GM12878 (cell line): Measurements from ENCODE around the gene CASP12. TPM values are rescaled to one million over a fixed set of nuclear protein-coding genes. Genes with fewer than 3 reads are reported as not detected.

Source experiments
- ATAC-seq: fragments of 200-7000 bp; cut with Tn5 transposase; 3 replicates; pipeline ENCODE4 v1.9.1; 2020; ENCODE audit warnings: mild to moderate bottlenecking, moderate library complexity
- BruUV-seq: library from RNA; stranded (reverse); fragments of 400-500 nt; replicated peaks from 2 replicates; lab custom pipeline; 2021; lab: Mats Ljungman, UMichigan
- CTCF ChIA-PET: fragments of 300-600 bp; sonication (Branson Sonifier 250); formaldehyde crosslinking; extraction: SDS; loops from one replicate; lab custom pipeline; 2021; ENCODE audit warnings: inconsistent platforms; lab: Yijun Ruan, JAX
- POLR2A ChIA-PET: fragments of 350-600 bp; formaldehyde crosslinking; extraction: SDS; loops from one replicate; lab custom pipeline; 2021; ENCODE audit warnings: inconsistent platforms; lab: Charles Lee
- RAD21 ChIA-PET: fragments of 300-600 bp; sonication (Branson Sonifier 250); formaldehyde crosslinking; loops from one replicate; lab custom pipeline; 2023; ENCODE audit warnings: antibody characterized with exemption; ENCODE audit not compliant: unreplicated experiment; lab: Charles Lee
- SMC1A ChIA-PET: fragments of 300-600 bp; sonication (Branson Sonifier 250); formaldehyde crosslinking; loops from one replicate; lab custom pipeline; 2023; ENCODE audit not compliant: unreplicated experiment, uncharacterized antibody; lab: Charles Lee
- DNase-seq: peaks from one replicate; pipeline ENCODE4 v3.0.0-alpha.2; 2011; ENCODE audit warnings: low read depth, low spot score
- FAIRE-seq: peaks from 3 replicates; lab custom pipeline; 2011; peaks lifted over from hg19 to GRCh38; lab: Jason Lieb, UNC
- H2AFZ ChIP-seq: 2 replicates; pipeline ENCODE4 v1.6.0; 2011; ENCODE audit warnings: low read depth, low read length, control low read depth; ENCODE audit not compliant: control insufficient read depth
- H3K27ac ChIP-seq: 2 replicates; pipeline ENCODE4 v1.5.1; 2011; ENCODE audit warnings: control low read depth; ENCODE audit not compliant: control insufficient read depth, insufficient read depth
- H3K27me3 ChIP-seq, 2 experiments: replicated peaks in 1 of 2; 2 replicates each; pipeline versions ENCODE4 v1.6.0 to v1.6.1; 2011; ENCODE audit warnings: low read length in 1 of 2; ENCODE audit not compliant: control insufficient read depth in 2 of 2, insufficient read depth in 2 of 2
- H3K36me3 ChIP-seq, 2 experiments: 2 replicates each; pipeline ENCODE4 v1.5.1; 2011; ENCODE audit warnings: low read length in 1 of 2; ENCODE audit not compliant: control insufficient read depth in 2 of 2, insufficient read depth in 2 of 2
- H3K4me1 ChIP-seq: 2 replicates; pipeline ENCODE4 v1.6.1; 2011; ENCODE audit warnings: mild to moderate bottlenecking, low read length, moderate library complexity, mixed read lengths; ENCODE audit not compliant: control insufficient read depth, insufficient read depth
- H3K4me2 ChIP-seq: 2 replicates; pipeline ENCODE4 v1.6.0; 2011; ENCODE audit warnings: control low read depth; ENCODE audit not compliant: control insufficient read depth, insufficient read depth
- H3K4me3 ChIP-seq: fragments of 200-600 bp; sonication (generic); 2 replicates; pipeline ENCODE4 v1.5.1; 2016
- H3K79me2 ChIP-seq: 2 replicates; pipeline ENCODE4 v1.6.0; 2011; ENCODE audit warnings: low read length; ENCODE audit not compliant: control insufficient read depth, insufficient read depth
- H3K9ac ChIP-seq: 2 replicates; pipeline ENCODE4 v1.8.0; 2011; ENCODE audit warnings: low read length, control low read depth, mixed read lengths; ENCODE audit not compliant: control insufficient read depth, insufficient read depth
- H3K9me3 ChIP-seq: replicated peaks from 3 replicates; pipeline ENCODE4 v1.5.1; 2011; ENCODE audit warnings: mild to moderate bottlenecking, low read length; ENCODE audit not compliant: control insufficient read depth, insufficient read depth
- H4K20me1 ChIP-seq: 2 replicates; pipeline ENCODE4 v1.6.0; 2011; ENCODE audit not compliant: control insufficient read depth, insufficient read depth
- CUX1 ChIP-seq: IDR thresholded peaks from 2 replicates; pipeline ENCODE4 v1.6.1; 2012; ENCODE audit warnings: improper control_type of control experiment, low read depth, low read length; ENCODE audit not compliant: insufficient replicate concordance
- FOXK2 ChIP-seq: fragments of 450-650 bp; IDR thresholded peaks from 2 replicates; pipeline ENCODE4 v1.6.1; 2017; ENCODE audit warnings: mild to moderate bottlenecking, moderate library complexity
- JUNB ChIP-seq: IDR thresholded peaks from 2 replicates; pipeline ENCODE4 v1.6.1; 2016; ENCODE audit warnings: antibody characterized with exemption, mild to moderate bottlenecking
- MTA3 ChIP-seq: IDR thresholded peaks from 2 replicates; pipeline ENCODE4 v1.6.1; 2012; ENCODE audit warnings: low read length, inconsistent platforms, borderline replicate concordance
- MYC ChIP-seq: IDR thresholded peaks from 2 replicates; pipeline ENCODE4 v1.6.1; 2011; ENCODE audit warnings: mild to moderate bottlenecking, low read length, moderate library complexity, inconsistent platforms; ENCODE audit not compliant: insufficient read depth, insufficient replicate concordance, insufficient read length, severe bottlenecking
- NFYB ChIP-seq: IDR thresholded peaks from 2 replicates; pipeline ENCODE4 v1.6.1; 2011; ENCODE audit warnings: low read depth, mild to moderate bottlenecking, low read length, improper control_type of control experiment, moderate library complexity; ENCODE audit not compliant: insufficient read depth
- REST ChIP-seq: IDR thresholded peaks from 2 replicates; pipeline ENCODE4 v1.6.1; 2012; ENCODE audit warnings: mild to moderate bottlenecking, low read depth, low read length
- SKIL ChIP-seq: fragments of 450-650 bp; IDR thresholded peaks from 2 replicates; pipeline ENCODE4 v1.6.1; 2017; ENCODE audit warnings: mild to moderate bottlenecking, low read depth, inconsistent platforms; ENCODE audit not compliant: poor library complexity, severe bottlenecking
- WGBS: methylation state at CpG from one replicate; pipeline ENCODE4 v1.1.6; 2016; ENCODE audit warnings: low lambda C conversion rate; ENCODE audit not compliant: insufficient replicate concordance, insufficient coverage; ENCODE audit errors: missing lambda C conversion rate; 5-methylcytosine and 5-hydroxymethylcytosine counted together
- in situ Hi-C: fragments of 300-500 bp; cut with MboI; formaldehyde crosslinking; loops from 9 replicates; pipeline ENCODE4 v1.14.3; 2018; ENCODE audit warnings: mixed read lengths
- intact Hi-C: fragments of 100-400 bp; cut with micrococcal nuclease; formaldehyde crosslinking; loops from one replicate; pipeline ENCODE4 v1.14.2; 2022; ENCODE audit not compliant: unreplicated experiment
- polyA plus RNA-seq, 11 experiments: library from polyadenylated mRNA; depleted of rRNA in 4 of 11; unstranded in 6 of 11; stranded (reverse) in 5 of 11; fragments of >200 nt; fragmentation: Nextera tagmentation in 4 of 11; fragmentation: Illumina TruSeq in 1 of 11; extraction: Ambion mirVana in 4 of 11; extraction: Trizol in 1 of 11; gene quantifications; 1 replicate in 1 of 11; 2 replicates in 10 of 11; pipeline versions ENCODE4 v1.2.1 to v1.2.3, GENCODE V29; 2011 to 2016; ENCODE audit warnings: inconsistent platforms in 2 of 11, missing spikeins in 2 of 11, low read depth in 1 of 11
- total RNA-seq, 4 experiments: library from RNA; depleted of rRNA in 3 of 4; stranded (reverse); fragments of >200 nt in 3 of 4; fragmentation: Illumina TruSeq in 1 of 4; extraction: Trizol in 1 of 4; gene quantifications; 2 replicates each; pipeline versions ENCODE4 v1.2.1 to v1.2.3, GENCODE V29; 2013 to 2021

The CASP12 gene
- total and polyA plus RNA-seq, 10 of the 15 experiments (the other 5 are each of a cell fraction or from before 2014, with no cell fraction given): 0.10 to 0.14 TPM; not detected in 8

GRCh38 chr11:104912102-104912501, 13.8 kb upstream of the CASP12 start (continued):
- TF ChIP-seq CUX1 (no peak), FOXK2 (no peak)

- Histone ChIP-seq H3K4me2 (no peak overlapping the region; the same call in 1 of the 2 replicates), H3K27ac (no peak overlapping the region), H2AFZ (no peak overlapping the region), H3K79me2 (no peaks in the 10 kb centered on the region), H3K9me3 (no peaks in the 10 kb centered on the region), H3K27me3 (no peaks in the 10 kb centered on the region; a peak in 1 of 4 replicates), H4K20me1 (no peaks in the 10 kb centered on the region), H3K36me3 (no peaks in the 10 kb centered on the region), H3K4me3 (no peak overlapping the region), H3K4me1 (peaks cover 3% of the 10 kb centered on the region; the same call in 1 of the 2 replicates), H3K9ac (no peak overlapping the region)
- ChIA-PET POLR2A (no interaction called here), SMC1A (interaction anchor here (1.5 kb wide), 1 partner anchor 25 kb away, joined by 4 read pairs; no protein-coding TSS in a partner anchor), RAD21 (no interaction called here), CTCF (interaction anchor here (0.5 to 1.2 kb wide), 2 partner anchors 10 to 253 kb away, joined by 3 to 5 read pairs; partner anchors contain the start of gene CASP12)
- BruUV-seq: no TSS peak
- no peak for FAIRE-seq
- in situ Hi-C loops: no loop called here
- ATAC-seq: no peak
- 35% methylated on average over 3 of the region's 3 CpGs for WGBS
- intact Hi-C loops: no loop called here
- no peak for DNase-seq
- no peak for TF ChIP-seq REST
- TF ChIP-seq MYC: no peak
- no peak for TF ChIP-seq MTA3
- no peak for TF ChIP-seq NFYB
- no peak for TF ChIP-seq SKIL
- no peak for TF ChIP-seq JUNB
Measured at GRCh38 chr11:104908186-104908531, 9.9 kb upstream of the CASP12 start.
